ENCODE results near the gene GFER. TPM values are rescaled to one million over a fixed set of nuclear protein-coding genes. Genes with fewer than 3 reads are reported as not detected.

The GFER gene
- total RNA-seq (2022) (57.3 and 57.4 TPM in 2 replicates), Bru-seq, nascent RNA (percentile 69 among the genes with signal in this experiment), BruChase-seq, experiment 1, labeled RNA remaining after a 2-hour chase (percentile 85 among the genes with signal in this experiment), BruChase-seq, experiment 2, labeled RNA remaining after a 6-hour chase (percentile 91 among the genes with signal in this experiment)
- long read RNA-seq, transcript GFER-201 (3 exons, 2,345 nt), result major isoform, 47 of 62 reads
- long read RNA-seq, transcript GFER-203 (2 exons, 1,365 nt), result minor isoform, 9 of 62 reads
- long read RNA-seq, partial matches to known transcripts, result 0 of 62 reads
- long read RNA-seq, other reads (novel, unspliced or antisense), result 5 of 62 reads

- peaks cover 5% of the 10 kb centered on the region; the same call in 1 of the 2 replicates for H3K36me3 ChIP-seq (ENCODE audit: control insufficient read depth, insufficient read depth, low read length)
- intact Hi-C loops (cut with micrococcal nuclease; ENCODE audit: unreplicated experiment), result no loop called here
- peak within 1 kb of the TSS; percentile 83 for H3K4me3 Mint-ChIP-seq (ENCODE audit: unreplicated experiment)
- no TSS peak for BruUV-seq (replicated peaks)
- ChIA-PET CTCF (interaction anchor here (0.9 to 1.5 kb wide), 2 partner anchors 12 to 43 kb away, joined by 3 read pairs; partner anchors contain the start of gene TBL3), POLR2A (interaction anchor here (1.0 to 1.7 kb wide), 2 partner anchors 12 to 19 kb away, joined by 12 to 13 read pairs; partner anchors contain the start of genes RPS2 and TBL3)
- H3K4me1 Mint-ChIP-seq (ENCODE audit: low read depth, unreplicated experiment), result peaks cover 12% of the 10 kb centered on the region
- no peaks in the 10 kb centered on the region for H3K9me3 Mint-ChIP-seq (ENCODE audit: unreplicated experiment)
- peak; percentile 91 to 96 for DNase-seq
- H3K36me3 Mint-ChIP-seq (ENCODE audit: insufficient read depth, unreplicated experiment), result peaks cover 38% of the 10 kb centered on the region
- peak within 1 kb of the TSS; percentile 74 for H3K4me3 ChIP-seq (ENCODE audit: low read depth, low read length)
- H3K27me3 ChIP-seq (replicated peaks; ENCODE audit: control insufficient read depth, insufficient read depth, low read length), result no peaks in the 10 kb centered on the region
- H3K27me3 Mint-ChIP-seq (ENCODE audit: insufficient read depth, unreplicated experiment), result no peaks in the 10 kb centered on the region
- H3K4me1 ChIP-seq, result peaks cover 15% of the 10 kb centered on the region
- H3K27ac Mint-ChIP-seq (ENCODE audit: unreplicated experiment), result peak within 1 kb of the TSS; percentile 76
- TF ChIP-seq CTCF (IDR thresholded peaks at IDR 0.05; ENCODE audit: insufficient read depth in 1 of 2, low read depth in 1 of 2, low read length in 1 of 2, severe bottlenecking in 1 of 2, unreplicated experiment in 1 of 2), result peak in 1 of 2 experiments; percentile 33
- no peaks in the 10 kb centered on the region for H3K9me3 ChIP-seq
Measured at GRCh38 chr16:1983544-1984346, at the start of gene GFER. Gene GFER (plus strand): TSS chr16:1984193. CDS start chr16:1984219, 26 bp downstream.

GRCh38 chr16:1936945-1937479 is 47.0 kb upstream of the GFER start:
- Mint-ChIP-seq H3K4me3 (ENCODE audit: unreplicated experiment) (no peak overlapping the region), H3K27ac (ENCODE audit: unreplicated experiment) (no peak overlapping the region), H3K36me3 (ENCODE audit: insufficient read depth, unreplicated experiment) (peaks cover 21% of the 10 kb centered on the region), H3K27me3 (ENCODE audit: insufficient read depth, unreplicated experiment) (no peaks in the 10 kb centered on the region), H3K9me3 (ENCODE audit: unreplicated experiment) (no peaks in the 10 kb centered on the region), H3K4me1 (ENCODE audit: low read depth, unreplicated experiment) (no peaks in the 10 kb centered on the region)
- H3K4me1 ChIP-seq, result peaks cover 20% of the 10 kb centered on the region
- no peaks in the 10 kb centered on the region for H3K9me3 ChIP-seq
- intact Hi-C loops (cut with micrococcal nuclease; ENCODE audit: unreplicated experiment), result no loop called here
- no peaks in the 10 kb centered on the region for H3K27me3 ChIP-seq (replicated peaks; ENCODE audit: control insufficient read depth, insufficient read depth, low read length)
- H3K4me3 ChIP-seq (ENCODE audit: low read depth, low read length), result no peak overlapping the region
- DNase-seq, result no peak
- no peaks in the 10 kb centered on the region; the same call in none of the 2 replicates for H3K36me3 ChIP-seq (ENCODE audit: control insufficient read depth, insufficient read depth, low read length)
- no peak for TF ChIP-seq CTCF (IDR thresholded peaks at IDR 0.05; ENCODE audit: insufficient read depth in 1 of 2, low read depth in 1 of 2, low read length in 1 of 2, severe bottlenecking in 1 of 2, unreplicated experiment in 1 of 2)
- no TSS peak for BruUV-seq (replicated peaks)
- CTCF ChIA-PET, result interaction anchor here (0.6 kb wide), 1 partner anchor 18 kb away, joined by 3 read pairs; the partner anchor contains the start of gene RPL3L
- POLR2A ChIA-PET, result no interaction called here

- H3K27me3 ChIP-seq (replicated peaks; ENCODE audit: control insufficient read depth, insufficient read depth, low read length), result no peaks in the 10 kb centered on the region
- BruUV-seq (replicated peaks), result no TSS peak
- no peak overlapping the region for H3K4me3 ChIP-seq (ENCODE audit: low read depth, low read length)
- H3K27ac Mint-ChIP-seq (ENCODE audit: unreplicated experiment), result no peak overlapping the region
- no peaks in the 10 kb centered on the region; the same call in none of the 2 replicates for H3K36me3 ChIP-seq (ENCODE audit: control insufficient read depth, insufficient read depth, low read length)
- H3K9me3 Mint-ChIP-seq (ENCODE audit: unreplicated experiment), result no peaks in the 10 kb centered on the region
- no peak for TF ChIP-seq CTCF (IDR thresholded peaks at IDR 0.05; ENCODE audit: insufficient read depth in 1 of 2, low read depth in 1 of 2, low read length in 1 of 2, severe bottlenecking in 1 of 2, unreplicated experiment in 1 of 2)
- no peaks in the 10 kb centered on the region for H3K4me1 Mint-ChIP-seq (ENCODE audit: low read depth, unreplicated experiment)
- H3K9me3 ChIP-seq, result no peaks in the 10 kb centered on the region
- H3K4me1 ChIP-seq, result peaks cover 24% of the 10 kb centered on the region
- CTCF ChIA-PET, result no interaction called here
- intact Hi-C loops (cut with micrococcal nuclease; ENCODE audit: unreplicated experiment), result no loop called here
- no peak overlapping the region for H3K4me3 Mint-ChIP-seq (ENCODE audit: unreplicated experiment)
- POLR2A ChIA-PET, result no interaction called here
- H3K36me3 Mint-ChIP-seq (ENCODE audit: insufficient read depth, unreplicated experiment), result peaks cover 31% of the 10 kb centered on the region
- no peaks in the 10 kb centered on the region for H3K27me3 Mint-ChIP-seq (ENCODE audit: insufficient read depth, unreplicated experiment)
- DNase-seq, result no peak
Measured at GRCh38 chr16:1938316-1938715, 45.7 kb upstream of the GFER start.

Data from Caco-2 (cell line).